DND-41 (cell line): ENCODE data around the gene PDF.

Source experiments
- ATAC-seq: fragments of 200-7000 bp; cut with Tn5 transposase; 3 replicates; pipeline ENCODE4 v1.9.1; 2021; ENCODE audit warnings: low read depth; ENCODE audit not compliant: insufficient read depth
- DNase-seq: peaks from one replicate; pipeline ENCODE4 v3.0.0-alpha.2; 2020
- H2AFZ ChIP-seq: 2 replicates; pipeline ENCODE4 v1.6.0; 2012; ENCODE audit warnings: low read depth, low read length
- H3K27ac ChIP-seq: 2 replicates; pipeline ENCODE4 v1.5.1; 2012; ENCODE audit warnings: low read length, inconsistent platforms
- H3K27me3 ChIP-seq: fragments of 200-600 bp; sonication (generic); 2 replicates; pipeline ENCODE4 v1.6.0; 2012; ENCODE audit warnings: low read length, mild to moderate bottlenecking, inconsistent platforms; ENCODE audit not compliant: insufficient read depth, poor library complexity
- H3K36me3 ChIP-seq: 2 replicates; pipeline ENCODE4 v1.5.1; 2012; ENCODE audit warnings: low read length, inconsistent platforms; ENCODE audit not compliant: insufficient read depth
- H3K4me1 ChIP-seq: 2 replicates; pipeline ENCODE4 v1.5.1; 2012; ENCODE audit warnings: mild to moderate bottlenecking, low read length; ENCODE audit not compliant: insufficient read depth
- H3K4me2 ChIP-seq: 2 replicates; pipeline ENCODE4 v1.6.0; 2012; ENCODE audit warnings: mild to moderate bottlenecking, moderate library complexity, low read length, inconsistent platforms; ENCODE audit not compliant: insufficient read depth
- H3K4me3 ChIP-seq, 2 experiments: fragments of 200-600 bp in 1 of 2; shearing (Covaris generic) in 1 of 2; 2 replicates each; pipeline ENCODE4 v1.5.1; 2012 to 2016; ENCODE audit warnings: inconsistent platforms in 2 of 2, low read length in 2 of 2, mild to moderate bottlenecking in 2 of 2, low read depth in 1 of 2, moderate library complexity in 1 of 2
- H3K79me2 ChIP-seq: 2 replicates; pipeline ENCODE4 v1.6.0; 2012; ENCODE audit warnings: low read length, inconsistent platforms; ENCODE audit not compliant: insufficient read depth
- H3K9ac ChIP-seq: 2 replicates; pipeline ENCODE4 v1.6.0; 2012; ENCODE audit warnings: low read depth, mild to moderate bottlenecking, inconsistent platforms, low read length, moderate library complexity
- H3K9me3 ChIP-seq: 2 replicates; pipeline ENCODE4 v1.5.1; 2012; ENCODE audit warnings: low read length, moderate library complexity, mild to moderate bottlenecking, inconsistent platforms; ENCODE audit not compliant: insufficient read depth, severe bottlenecking
- H4K20me1 ChIP-seq: 2 replicates; pipeline ENCODE4 v1.6.0; 2012; ENCODE audit warnings: low read length; ENCODE audit not compliant: insufficient read depth
- EZH2 ChIP-seq: IDR thresholded peaks from 3 replicates; pipeline ENCODE4 v1.6.1; 2012; ENCODE audit warnings: borderline replicate concordance, low read depth, mild to moderate bottlenecking, moderate library complexity, low read length, inconsistent platforms; ENCODE audit not compliant: severe bottlenecking
- TF ChIP-seq, protein P1 (sequence below): IDR thresholded peaks from 2 replicates; pipeline ENCODE4 v1.5.1; 2012; ENCODE audit warnings: borderline replicate concordance, low read length, moderate library complexity, mild to moderate bottlenecking; ENCODE audit not compliant: poor library complexity, severe bottlenecking; ENCODE audit errors: extremely low read depth

PDF gene

DNA sequence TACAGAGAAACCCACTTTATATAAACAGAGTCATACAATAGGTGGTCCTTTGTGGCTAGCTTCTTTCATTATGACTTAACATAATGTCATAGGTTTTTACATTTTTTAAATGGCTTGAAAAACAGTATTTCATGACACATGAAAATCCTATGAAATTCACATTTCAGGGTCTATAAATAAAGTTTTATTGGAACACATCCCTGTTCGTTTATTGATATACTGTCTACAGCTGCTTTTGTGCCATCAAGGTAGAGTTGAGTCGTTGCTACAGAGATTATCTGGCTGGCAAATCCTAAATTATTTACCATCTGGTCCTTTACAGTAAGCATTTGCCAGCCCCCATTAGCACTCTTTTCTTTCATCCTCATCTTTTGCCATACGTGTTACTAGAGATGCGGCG lies 16.9 kb downstream of the PDF start:
- no peak overlapping the region for H3K9ac ChIP-seq
- H3K27me3 ChIP-seq: no peaks in the 10 kb centered on the region
- H3K4me2 ChIP-seq: peak overlapping the region; percentile 91; the same call in 1 of the 2 replicates
- H2AFZ ChIP-seq: no peak overlapping the region
- H3K4me3 ChIP-seq: no peak overlapping the region
- H3K9me3 ChIP-seq: no peaks in the 10 kb centered on the region
- no peak overlapping the region for H3K27ac ChIP-seq
- TF ChIP-seq EZH2: no peak
- TF ChIP-seq, protein P1, sequence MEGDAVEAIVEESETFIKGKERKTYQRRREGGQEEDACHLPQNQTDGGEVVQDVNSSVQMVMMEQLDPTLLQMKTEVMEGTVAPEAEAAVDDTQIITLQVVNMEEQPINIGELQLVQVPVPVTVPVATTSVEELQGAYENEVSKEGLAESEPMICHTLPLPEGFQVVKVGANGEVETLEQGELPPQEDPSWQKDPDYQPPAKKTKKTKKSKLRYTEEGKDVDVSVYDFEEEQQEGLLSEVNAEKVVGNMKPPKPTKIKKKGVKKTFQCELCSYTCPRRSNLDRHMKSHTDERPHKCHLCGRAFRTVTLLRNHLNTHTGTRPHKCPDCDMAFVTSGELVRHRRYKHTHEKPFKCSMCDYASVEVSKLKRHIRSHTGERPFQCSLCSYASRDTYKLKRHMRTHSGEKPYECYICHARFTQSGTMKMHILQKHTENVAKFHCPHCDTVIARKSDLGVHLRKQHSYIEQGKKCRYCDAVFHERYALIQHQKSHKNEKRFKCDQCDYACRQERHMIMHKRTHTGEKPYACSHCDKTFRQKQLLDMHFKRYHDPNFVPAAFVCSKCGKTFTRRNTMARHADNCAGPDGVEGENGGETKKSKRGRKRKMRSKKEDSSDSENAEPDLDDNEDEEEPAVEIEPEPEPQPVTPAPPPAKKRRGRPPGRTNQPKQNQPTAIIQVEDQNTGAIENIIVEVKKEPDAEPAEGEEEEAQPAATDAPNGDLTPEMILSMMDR: no peak
- DNase-seq: no peak
- peaks cover 48% of the 10 kb centered on the region for H4K20me1 ChIP-seq
- peaks cover 64% of the 10 kb centered on the region for H3K79me2 ChIP-seq
- H3K36me3 ChIP-seq: peaks cover 50% of the 10 kb centered on the region
- H3K4me1 ChIP-seq: peaks cover 26% of the 10 kb centered on the region
- no peak for ATAC-seq

DNA sequence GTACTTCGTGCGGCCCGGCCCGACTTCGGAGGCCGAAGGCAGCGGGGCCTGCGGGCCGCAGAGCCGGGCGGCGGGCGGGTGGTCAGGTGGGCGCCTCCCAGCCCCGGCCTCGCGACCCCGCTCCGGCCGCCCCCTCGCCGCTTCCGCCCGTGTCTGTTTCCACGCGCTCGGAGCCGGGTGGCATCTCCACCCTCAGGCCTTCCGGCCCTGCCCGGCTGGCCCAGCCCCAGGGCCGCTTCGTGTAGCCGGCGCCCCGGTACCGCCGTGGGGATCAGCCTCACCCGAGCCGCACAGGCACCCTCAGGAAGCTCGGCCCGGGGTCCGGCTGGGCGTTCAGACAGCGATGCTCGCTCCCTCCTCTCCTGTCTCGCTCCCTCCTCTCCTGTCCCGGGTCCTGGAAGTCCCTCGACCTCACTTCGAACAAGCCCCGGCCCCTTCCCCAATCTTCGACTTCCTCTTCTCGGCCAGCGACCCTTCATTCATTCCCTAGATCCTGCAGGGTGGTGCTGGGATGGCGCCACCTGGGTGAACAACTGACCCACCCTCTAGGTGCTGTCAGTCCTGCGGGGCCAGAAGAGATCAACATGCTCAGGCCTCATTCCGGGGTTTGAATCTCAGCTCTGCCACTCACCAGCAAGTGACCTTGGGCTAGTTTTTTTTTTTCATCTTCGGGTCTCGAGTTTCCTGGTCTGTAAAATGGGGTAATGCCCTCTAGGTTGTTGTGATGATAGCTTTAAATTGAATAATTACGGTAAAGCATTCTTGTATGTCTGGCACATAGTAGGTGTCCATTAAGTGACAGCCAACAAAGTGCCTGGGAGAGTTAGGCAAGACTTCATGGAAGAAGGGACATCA lies 18.6 kb downstream of the PDF start:
- Histone ChIP-seq H3K79me2 (peaks cover 58% of the 10 kb centered on the region), H3K27me3 (no peaks in the 10 kb centered on the region), H4K20me1 (peaks cover 39% of the 10 kb centered on the region), H3K9ac (peak overlapping the region; percentile 98), H3K4me1 (peaks cover 26% of the 10 kb centered on the region), H2AFZ (peak overlapping the region; percentile 88), H3K4me3 (peak overlapping the region; percentile 79 to 86), H3K36me3 (peaks cover 37% of the 10 kb centered on the region), H3K9me3 (no peaks in the 10 kb centered on the region), H3K4me2 (peak overlapping the region; percentile 91), H3K27ac (peak overlapping the region; percentile 89)
- DNase-seq (peak; percentile 32), ATAC-seq (peak; percentile 47)
- TF ChIP-seq EZH2: no peak
- TF ChIP-seq, protein P1: peak; percentile 33

DNA sequence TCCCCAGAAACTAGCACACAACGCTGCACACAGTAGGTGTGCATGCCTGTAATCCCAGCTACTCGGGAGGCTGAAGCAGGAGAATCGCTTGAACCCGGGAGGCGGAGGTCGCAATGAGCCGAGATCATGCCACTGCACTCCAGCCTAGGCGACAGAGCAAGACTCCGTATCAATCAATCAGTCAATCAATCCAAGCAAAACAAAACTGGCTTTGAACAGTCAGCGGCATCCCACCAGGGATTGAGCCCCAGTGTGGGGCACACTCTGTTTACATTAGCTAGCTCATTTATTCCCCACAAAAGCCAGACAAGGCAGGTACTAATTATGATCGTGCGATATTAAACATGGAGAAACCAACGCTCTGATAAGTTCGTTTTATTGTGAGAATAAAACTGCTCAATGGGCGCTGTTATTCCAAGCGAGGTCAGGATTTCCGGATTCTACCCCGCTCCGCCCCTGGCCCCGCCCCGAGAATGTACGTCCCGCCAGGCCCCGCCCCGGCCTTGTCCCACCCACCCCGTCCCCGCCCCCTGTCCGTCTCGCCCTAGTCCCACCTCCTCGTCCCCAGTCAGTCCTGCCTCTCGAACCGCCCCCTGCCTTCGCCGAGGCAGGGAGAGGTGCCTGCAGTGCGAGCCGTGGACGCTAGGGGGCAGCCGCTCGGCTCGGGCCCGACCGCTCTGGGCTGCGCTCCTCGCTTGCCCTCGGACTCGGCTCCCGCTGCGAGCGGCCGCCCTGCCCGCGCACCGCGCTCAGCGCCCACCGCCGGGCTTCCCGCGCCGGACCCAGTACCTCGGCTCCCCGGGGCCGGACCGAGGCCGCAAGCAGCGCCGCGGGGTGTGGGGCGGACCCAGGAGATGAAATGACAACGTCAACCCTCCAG lies 19.5 kb downstream of the PDF start, which contains the start of gene VPS4A:
VPS4A (plus strand) TSS at position 698 of the 880 bp plus-strand sequence; CDS start at position 860, 162 bp downstream.
- Histone ChIP-seq H2AFZ (peak within 1 kb of the TSS; percentile 88), H3K79me2 (peaks cover 49% of the 10 kb centered on the region), H4K20me1 (peaks cover 31% of the 10 kb centered on the region), H3K36me3 (peaks cover 29% of the 10 kb centered on the region), H3K9me3 (no peaks in the 10 kb centered on the region), H3K4me2 (peak within 1 kb of the TSS; percentile 91), H3K27ac (peak within 1 kb of the TSS; percentile 89), H3K4me3 (peak within 1 kb of the TSS; percentile 79 to 86), H3K27me3 (no peaks in the 10 kb centered on the region), H3K9ac (peak within 1 kb of the TSS; percentile 98), H3K4me1 (peaks cover 26% of the 10 kb centered on the region)
- peak; percentile 97 for DNase-seq
- TF ChIP-seq EZH2: no peak
- TF ChIP-seq, protein P1: peak; percentile 93
- ATAC-seq: peak; percentile 97
